ENCODE measurements around the gene TM9SF4.

DNA sequence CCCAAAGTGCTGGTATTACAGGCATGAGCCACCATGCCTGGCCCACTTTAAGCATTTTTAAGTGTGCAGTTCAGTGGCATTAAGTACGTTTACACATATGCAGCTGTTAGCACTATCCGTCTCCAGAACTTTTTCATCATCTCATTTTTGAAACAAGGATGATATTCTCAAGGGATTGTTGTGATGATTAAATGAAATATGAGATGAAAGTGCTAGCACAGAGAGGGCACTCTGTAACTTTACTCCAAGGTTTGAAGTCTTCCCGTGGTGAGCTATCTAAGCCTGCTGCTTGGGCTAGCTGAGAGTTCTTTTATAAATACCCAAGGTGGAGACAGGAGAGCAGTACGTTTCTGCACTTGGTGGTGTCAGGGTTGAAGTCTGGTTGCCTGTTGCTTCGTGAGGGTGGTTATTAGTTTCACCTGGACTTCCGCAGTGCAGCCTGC lies 6.6 kb downstream of the TM9SF4 start:
- TF ChIP-seq, protein P1, sequence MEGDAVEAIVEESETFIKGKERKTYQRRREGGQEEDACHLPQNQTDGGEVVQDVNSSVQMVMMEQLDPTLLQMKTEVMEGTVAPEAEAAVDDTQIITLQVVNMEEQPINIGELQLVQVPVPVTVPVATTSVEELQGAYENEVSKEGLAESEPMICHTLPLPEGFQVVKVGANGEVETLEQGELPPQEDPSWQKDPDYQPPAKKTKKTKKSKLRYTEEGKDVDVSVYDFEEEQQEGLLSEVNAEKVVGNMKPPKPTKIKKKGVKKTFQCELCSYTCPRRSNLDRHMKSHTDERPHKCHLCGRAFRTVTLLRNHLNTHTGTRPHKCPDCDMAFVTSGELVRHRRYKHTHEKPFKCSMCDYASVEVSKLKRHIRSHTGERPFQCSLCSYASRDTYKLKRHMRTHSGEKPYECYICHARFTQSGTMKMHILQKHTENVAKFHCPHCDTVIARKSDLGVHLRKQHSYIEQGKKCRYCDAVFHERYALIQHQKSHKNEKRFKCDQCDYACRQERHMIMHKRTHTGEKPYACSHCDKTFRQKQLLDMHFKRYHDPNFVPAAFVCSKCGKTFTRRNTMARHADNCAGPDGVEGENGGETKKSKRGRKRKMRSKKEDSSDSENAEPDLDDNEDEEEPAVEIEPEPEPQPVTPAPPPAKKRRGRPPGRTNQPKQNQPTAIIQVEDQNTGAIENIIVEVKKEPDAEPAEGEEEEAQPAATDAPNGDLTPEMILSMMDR (optimal IDR thresholded peaks at IDR 0.05 in 1 of 3, IDR thresholded peaks at IDR 0.05 in 1 of 3, conservative IDR thresholded peaks at IDR 0.05 in 1 of 3; ENCODE audit: extremely low read depth in 1 of 3, insufficient read depth in 2 of 3, low read length in 3 of 3), result no peak
- no peak for TF ChIP-seq EZH2 (IDR thresholded peaks at IDR 0.05; ENCODE audit: low read length)

Data from keratinocyte (primary cell).